Lung (tissue), 12 donors: Measurements from ENCODE around the gene EMC8. TPM values are rescaled to one million over a fixed set of nuclear protein-coding genes. Genes with fewer than 3 reads are reported as not detected.

Experiments used
- ATAC-seq: fragments of 200-7000 bp; cut with Tn5 transposase; one replicate; pipeline ENCODE4 v1.9.1; 2020; ENCODE audit warnings: moderate number of reproducible peaks; ENCODE audit not compliant: insufficient read depth, low FRiP score
- DNase-seq, 3 donors: peaks; one replicate each; pipeline ENCODE4 v3.0.0-alpha.2; 2013 to 2017
- H3K27ac ChIP-seq, 2 donors: one replicate each; pipeline ENCODE4 v1.5.1; 2013; ENCODE audit warnings: mild to moderate bottlenecking in 2 of 2, moderate library complexity in 2 of 2, control low read depth in 1 of 2, inconsistent platforms in 1 of 2, low read depth in 1 of 2, low read length in 1 of 2
- H3K27me3 ChIP-seq, 3 donors: one replicate each; pipeline ENCODE4 v1.5.1; 2013; ENCODE audit warnings: low read length in 2 of 3; ENCODE audit not compliant: control insufficient read depth in 3 of 3, insufficient read depth in 3 of 3
- H3K36me3 ChIP-seq, 4 donors: one replicate each; pipeline ENCODE4 v1.5.1; 2013; ENCODE audit warnings: low read length in 4 of 4, mild to moderate bottlenecking in 1 of 4, moderate library complexity in 1 of 4; ENCODE audit not compliant: control insufficient read depth in 4 of 4, insufficient read depth in 4 of 4
- H3K4me1 ChIP-seq, 5 donors: one replicate each; pipeline ENCODE4 v1.5.1; 2013; ENCODE audit warnings: low read length in 5 of 5, mild to moderate bottlenecking in 2 of 5, moderate library complexity in 1 of 5; ENCODE audit not compliant: control insufficient read depth in 5 of 5, insufficient read depth in 5 of 5
- H3K4me3 ChIP-seq: one replicate; pipeline ENCODE4 v1.5.1; 2013; ENCODE audit warnings: mild to moderate bottlenecking, control low read depth, moderate library complexity
- H3K9ac ChIP-seq, 2 donors: one replicate each; pipeline ENCODE4 v1.5.1; 2013; ENCODE audit warnings: low read length in 2 of 2, control low read depth in 1 of 2; ENCODE audit not compliant: insufficient read depth in 1 of 2
- H3K9me3 ChIP-seq, 4 donors: one replicate each; pipeline ENCODE4 v1.5.1; 2013; ENCODE audit warnings: low read length in 3 of 4, mild to moderate bottlenecking in 1 of 4, moderate library complexity in 1 of 4; ENCODE audit not compliant: control insufficient read depth in 4 of 4, insufficient read depth in 3 of 4
- CTCF ChIP-seq: IDR thresholded peaks from 2 replicates; pipeline ENCODE4 v1.5.1; 2012; ENCODE audit warnings: mild to moderate bottlenecking; ENCODE audit errors: control extremely low read depth, extremely low read depth
- WGBS, 2 donors: extraction: QIAGEN DNeasy Blood & Tissue Kit; methylation state at CpG; one replicate each; pipeline ENCODE4 v1.1.7; 2013; 5-methylcytosine and 5-hydroxymethylcytosine counted together
- polyA plus RNA-seq, 2 donors: library from polyadenylated mRNA; stranded (reverse); fragments of 200-250 nt; gene quantifications; one replicate each; pipeline ENCODE4 v1.2.1, GENCODE V29; 2013
- total RNA-seq, 2 donors: library from RNA; depleted of rRNA in 1 of 2; stranded (reverse); fragments of >200 nt in 1 of 2; gene quantifications; one replicate each; pipeline ENCODE4 v1.2.1, GENCODE V29; 2014 to 2021
- donor health status: control.
- donor health status: control.
- donor health status: Bipolar disorder and iron deficiency.
- donor health status: healthy.
- donor health status: DM: yes; HTN: yes; CAD: no.

The EMC8 gene
- total and polyA plus RNA-seq, 4 donors = 10.5 to 26.8 (median 17.5) TPM

- H3K4me3 ChIP-seq = no peak overlapping the region
- peaks cover 0 to 13% (median 2%) of the 10 kb centered on the region in 5 donors for H3K4me1 ChIP-seq
- DNase-seq (peak in 1 of 3 donors; percentile 32), ATAC-seq (no peak)
- H3K27me3 ChIP-seq = no peaks in the 10 kb centered on the region
- no peak for TF ChIP-seq CTCF
- peaks cover 13 to 37% (median 25%) of the 10 kb centered on the region in 4 donors for H3K36me3 ChIP-seq
- 48 to 75% methylated on average over 6 of the region's 6 CpGs for WGBS, 2 donors
- H3K27ac ChIP-seq = no peak overlapping the region
- no peaks in the 10 kb centered on the region for H3K9me3 ChIP-seq
- no peak overlapping the region for H3K9ac ChIP-seq
Measured at GRCh38 chr16:85782451-85782850, 16.9 kb downstream of the EMC8 start.

GRCh38 chr16:85781695-85782370 lies 17.5 kb downstream of the EMC8 start:
- Histone ChIP-seq H3K27ac (no peak overlapping the region), H3K27me3 (no peaks in the 10 kb centered on the region), H3K9me3 (no peaks in the 10 kb centered on the region), H3K36me3 (peaks cover 13 to 33% (median 21%) of the 10 kb centered on the region in 4 donors), H3K4me3 (no peak overlapping the region), H3K4me1 (peaks cover 0 to 13% (median 2%) of the 10 kb centered on the region in 5 donors), H3K9ac (no peak overlapping the region)
- no peak for TF ChIP-seq CTCF
- WGBS, 2 donors = 35 to 60% methylated on average over 16 of the region's 16 CpGs
- peak; percentile 21 to 47 (median 47) for DNase-seq
- no peak for ATAC-seq

- Histone ChIP-seq H3K36me3 (peaks cover 13 to 32% (median 19%) of the 10 kb centered on the region in 4 donors), H3K4me1 (peaks cover 0 to 13% (median 2%) of the 10 kb centered on the region in 5 donors), H3K27ac (no peak overlapping the region), H3K27me3 (no peaks in the 10 kb centered on the region), H3K4me3 (no peak overlapping the region), H3K9me3 (no peaks in the 10 kb centered on the region), H3K9ac (no peak overlapping the region)
- no peak for ATAC-seq
- WGBS, 2 donors = 87% methylated on average over 10 of the region's 10 CpGs
- no peak for TF ChIP-seq CTCF
- DNase-seq = no peak
Measured at GRCh38 chr16:85781156-85781555, 18.2 kb downstream of the EMC8 start.

- ATAC-seq (no peak), DNase-seq (no peak)
- WGBS, 2 donors = 91 to 92% methylated on average over 25 to 26 of the region's 26 CpGs
- peaks cover 13 to 33% (median 18%) of the 10 kb centered on the region in 4 donors for H3K36me3 ChIP-seq
- H3K4me1 ChIP-seq = peaks cover 0 to 10% (median 2%) of the 10 kb centered on the region in 5 donors
- no peak overlapping the region for H3K9ac ChIP-seq
- no peak overlapping the region for H3K27ac ChIP-seq
- no peaks in the 10 kb centered on the region for H3K9me3 ChIP-seq
- no peaks in the 10 kb centered on the region for H3K27me3 ChIP-seq
- H3K4me3 ChIP-seq = no peak overlapping the region
- TF ChIP-seq CTCF = no peak
Measured at GRCh38 chr16:85780281-85780680, 19.1 kb downstream of the EMC8 start.
